Stimulated activated naive CD4-positive, alpha-beta T cell treated with Interleukin-2 at 50 U/mL for 16 hours (primary cell): ENCODE results near the gene RBM7.

Experiments used
- DNase-seq: peaks from one replicate; lab custom pipeline; 2025; lab: John Stamatoyannopoulos, UW

Gene RBM7

GRCh38 chr11:114448749-114449482 lies 48.5 kb downstream of the RBM7 start:
- no peak for DNase-seq

- no peak for DNase-seq
Measured at GRCh38 chr11:114449845-114450244, 49.4 kb downstream of the RBM7 start.

DNA sequence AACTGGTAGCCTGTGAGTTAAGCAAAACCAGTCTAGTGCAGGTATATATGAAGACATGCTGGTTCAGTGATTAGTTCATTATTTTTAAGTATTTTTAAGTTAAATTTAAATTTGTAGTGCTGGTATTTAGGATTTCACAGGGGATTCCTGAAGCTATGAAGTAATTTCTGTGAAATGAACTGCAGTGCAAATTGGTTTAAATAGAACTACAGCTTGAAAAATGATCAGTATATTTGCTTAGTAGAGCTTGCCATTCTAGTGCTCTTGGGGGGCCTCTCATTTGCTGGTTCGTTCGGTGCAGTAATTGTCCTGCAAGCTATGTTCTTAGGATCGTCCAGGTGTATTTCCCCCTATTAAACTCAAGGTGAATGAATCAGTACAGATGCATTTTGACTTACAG lies 51.9 kb downstream of the RBM7 start:
- no peak for DNase-seq
